GM19395 (cell line): ENCODE data around the gene UGGT2.
"Not testable (repeated sequence)": the region's sequence is repeated elsewhere in the genome, so short reads cannot be mapped to it uniquely, and the experiment has no call there.

Experiments
- ATAC-seq: cut with Tn5 transposase; IDR thresholded peaks from one replicate; pipeline ENCODE4 v1.9.1; 2021; ENCODE audit warnings: mild to moderate bottlenecking, moderate library complexity; ENCODE audit not compliant: unreplicated experiment

The UGGT2 gene

GRCh38 chr13:96053003-96053703 lies at the start of gene UGGT2:
Gene UGGT2, minus strand, starts transcription at chr13:96053401. Its CDS starts 89 bp downstream, at chr13:96053312.
- peak; percentile 94 for ATAC-seq

- ATAC-seq = no peak
Measured at GRCh38 chr13:96100457-96101220, 47.4 kb upstream of the UGGT2 start.

GRCh38 chr13:96093296-96094006 lies 40.2 kb upstream of the UGGT2 start:
- ATAC-seq = no peak

GRCh38 chr13:96091164-96092117 lies 38.2 kb upstream of the UGGT2 start:
- no peak for ATAC-seq

GRCh38 chr13:96090240-96091101 lies 37.3 kb upstream of the UGGT2 start:
- peak; percentile 50 for ATAC-seq

GRCh38 chr13:96089749-96090239 lies 36.6 kb upstream of the UGGT2 start, which contains the start of gene HS6ST3:
Gene HS6ST3, plus strand, starts transcription at chr13:96090107.
- peak; percentile 46 for ATAC-seq

- ATAC-seq = no peak
Measured at GRCh38 chr13:96089139-96089538, 35.9 kb upstream of the UGGT2 start.

- ATAC-seq = no peak
Measured at GRCh38 chr13:96086736-96087135, 33.5 kb upstream of the UGGT2 start.

GRCh38 chr13:96082640-96083039 lies 29.4 kb upstream of the UGGT2 start:
- ATAC-seq = no peak

- ATAC-seq = no peak
Measured at GRCh38 chr13:96081888-96082287, 28.7 kb upstream of the UGGT2 start.

GRCh38 chr13:96080676-96081075 lies 27.5 kb upstream of the UGGT2 start:
- ATAC-seq = no peak

- ATAC-seq = peak; percentile 66
Measured at GRCh38 chr13:96075953-96076543, 22.8 kb upstream of the UGGT2 start.

- no peak for ATAC-seq
Measured at GRCh38 chr13:96072392-96072791, 19.2 kb upstream of the UGGT2 start.

- no peak for ATAC-seq
Measured at GRCh38 chr13:96071504-96071903, 18.3 kb upstream of the UGGT2 start.

GRCh38 chr13:96068729-96069128 lies 15.5 kb upstream of the UGGT2 start:
- ATAC-seq = no peak

- ATAC-seq = no peak
Measured at GRCh38 chr13:96065849-96066248, 12.6 kb upstream of the UGGT2 start.

- ATAC-seq = peak; percentile 74
Measured at GRCh38 chr13:96052656-96053002, 572 bp downstream of the UGGT2 start.

- not testable (repeated sequence) for ATAC-seq
Measured at GRCh38 chr13:96051946-96052345, 1.3 kb downstream of the UGGT2 start.

GRCh38 chr13:96051491-96051890 lies 1.7 kb downstream of the UGGT2 start:
- ATAC-seq = not testable (repeated sequence)
